Ovary (tissue), 3 donors: Measurements from ENCODE around the gene MED19.

Source experiments
- CTCF ChIP-seq, 3 donors: fragments of 450-650 bp in 2 of 3; fragments of 200-600 bp in 1 of 3; IDR thresholded peaks; one replicate each; pipeline versions ENCODE4 v1.5.1 to v1.8.0; 2016 to 2022; ENCODE audit warnings: antibody characterized with exemption in 3 of 3, mild to moderate bottlenecking in 1 of 3
- EP300 ChIP-seq: sonication (generic); formaldehyde crosslinking; IDR thresholded peaks from one replicate; pipeline ENCODE4 v1.6.1; 2017; ENCODE audit warnings: antibody characterized with exemption
- donor health status: DM: no; HTN: no; CAD: no.

- TF ChIP-seq CTCF (IDR thresholded peaks at IDR 0.05) (no peak), EP300 (no peak)
Observed at GRCh38 chr11:57700425-57700824, 11.6 kb downstream of the MED19 start.
